Muscle of leg (tissue), 11 donors: ENCODE data around the gene SPNS1. TPM values are rescaled to one million over a fixed set of nuclear protein-coding genes. Genes with fewer than 3 reads are reported as not detected.
"Not testable (repeated sequence)": the region's sequence is repeated elsewhere in the genome, so short reads cannot be mapped to it uniquely, and the experiment has no call there.

ENCODE experiments used
- DNase-seq: peaks from one replicate; pipeline ENCODE4 v3.0.0; 2013
- H3K27ac ChIP-seq: one replicate; pipeline ENCODE4 v1.5.1; 2013; ENCODE audit warnings: mild to moderate bottlenecking, low read length, control low read depth
- H3K27me3 ChIP-seq: one replicate; pipeline ENCODE4 v1.6.1; 2013; ENCODE audit warnings: low read length; ENCODE audit not compliant: control insufficient read depth, insufficient read depth
- H3K36me3 ChIP-seq: one replicate; pipeline ENCODE4 v1.6.1; 2013; ENCODE audit warnings: low read length; ENCODE audit not compliant: control insufficient read depth, insufficient read depth
- H3K4me1 ChIP-seq: one replicate; pipeline ENCODE4 v1.6.1; 2013; ENCODE audit warnings: low read length; ENCODE audit not compliant: control insufficient read depth, insufficient read depth
- H3K4me3 ChIP-seq: one replicate; pipeline ENCODE4 v1.5.1; 2013; ENCODE audit warnings: low read length, control low read depth
- H3K9me3 ChIP-seq: replicated peaks from 2 replicates; pipeline ENCODE4 v1.6.1; 2013; ENCODE audit warnings: low read depth, low read length; ENCODE audit not compliant: control insufficient read depth
- WGBS: methylation state at CpG from one replicate; pipeline ENCODE4 v1.1.5; 2013; ENCODE audit warnings: missing lambda C conversion rate; ENCODE audit not compliant: insufficient coverage; 5-methylcytosine and 5-hydroxymethylcytosine counted together
- polyA plus RNA-seq, 8 donors: library from polyadenylated mRNA; unstranded; fragments of 120-200 nt; gene quantifications; one replicate each; pipeline versions ENCODE4 v1.2.1 to v1.2.3, GENCODE V29; 2013; ENCODE audit warnings: inconsistent platforms in 1 of 8, low replicate concordance in 1 of 8; ENCODE audit not compliant: insufficient read length in 8 of 8, insufficient read depth in 1 of 8
- total RNA-seq: library from RNA; stranded (reverse); fragments of 120-200 nt; gene quantifications from one replicate; pipeline ENCODE4 v1.2.4, GENCODE V29; 2013

SPNS1 gene
- total and polyA plus RNA-seq, 9 donors = 12.0 to 33.6 (median 28.6) TPM

- Histone ChIP-seq H3K36me3 (peaks cover 39% of the 10 kb centered on the region), H3K27me3 (no peaks in the 10 kb centered on the region), H3K27ac (no peak overlapping the region), H3K9me3 (no peaks in the 10 kb centered on the region), H3K4me1 (peaks cover 14% of the 10 kb centered on the region), H3K4me3 (peak overlapping the region; percentile 82)
- no peak for DNase-seq
- 2% methylated on average over 16 of the region's 17 CpGs for WGBS
Measured at GRCh38 chr16:28951410-28951943, 23.1 kb upstream of the SPNS1 start.

- 95% methylated on average over 4 of the region's 9 CpGs for WGBS
- H3K36me3 ChIP-seq = peaks cover 78% of the 10 kb centered on the region
Measured at GRCh38 chr16:28958216-28958615, 16.4 kb upstream of the SPNS1 start.

GRCh38 chr16:28958836-28959235, 15.7 kb upstream of the SPNS1 start:
- Histone ChIP-seq H3K27me3 (no peaks in the 10 kb centered on the region), H3K36me3 (peaks cover 78% of the 10 kb centered on the region), H3K4me3 (no peak overlapping the region), H3K27ac (no peak overlapping the region), H3K4me1 (no peaks in the 10 kb centered on the region), H3K9me3 (no peaks in the 10 kb centered on the region)
- no CpG with 5 or more reads among the region's 6 CpGs for WGBS
- no peak for DNase-seq

More at GRCh38 chr16:28958216-28958615, 16.4 kb upstream of the SPNS1 start:
- H3K27ac ChIP-seq = no peak overlapping the region
- H3K9me3 ChIP-seq = no peaks in the 10 kb centered on the region
- no peak for DNase-seq
- no peaks in the 10 kb centered on the region for H3K27me3 ChIP-seq
- H3K4me1 ChIP-seq = no peaks in the 10 kb centered on the region
- no peak overlapping the region for H3K4me3 ChIP-seq

GRCh38 chr16:28964072-28964471, 10.5 kb upstream of the SPNS1 start:
- Histone ChIP-seq H3K4me3 (no peak overlapping the region), H3K36me3 (peaks cover 45% of the 10 kb centered on the region), H3K27ac (no peak overlapping the region), H3K9me3 (no peaks in the 10 kb centered on the region), H3K4me1 (no peaks in the 10 kb centered on the region), H3K27me3 (no peaks in the 10 kb centered on the region)
- no peak for DNase-seq
- WGBS = 85% methylated on average over 2 of the region's 3 CpGs

GRCh38 chr16:28964496-28964895, 10.1 kb upstream of the SPNS1 start:
- H3K4me3 ChIP-seq = no peak overlapping the region
- no peaks in the 10 kb centered on the region for H3K27me3 ChIP-seq
- H3K27ac ChIP-seq = no peak overlapping the region
- no peaks in the 10 kb centered on the region for H3K4me1 ChIP-seq
- peaks cover 43% of the 10 kb centered on the region for H3K36me3 ChIP-seq
- no peaks in the 10 kb centered on the region for H3K9me3 ChIP-seq
- 100% methylated on average over 1 of the region's 2 CpGs for WGBS
- DNase-seq = no peak

- H3K27ac ChIP-seq = no peak overlapping the region
- H3K4me3 ChIP-seq = no peak overlapping the region
- H3K4me1 ChIP-seq = no peaks in the 10 kb centered on the region
- peaks cover 28% of the 10 kb centered on the region for H3K36me3 ChIP-seq
- H3K27me3 ChIP-seq = no peaks in the 10 kb centered on the region
- no peaks in the 10 kb centered on the region for H3K9me3 ChIP-seq
- no peak for DNase-seq
- WGBS = no CpG with 5 or more reads among the region's 4 CpGs
Measured at GRCh38 chr16:28967156-28967555, 7.4 kb upstream of the SPNS1 start.

- WGBS = 73% methylated on average over 1 of the region's 2 CpGs
- not testable (repeated sequence) for H3K4me1 ChIP-seq, DNase-seq, H3K27ac ChIP-seq, H3K9me3 ChIP-seq, H3K36me3 ChIP-seq, H3K27me3 ChIP-seq, H3K4me3 ChIP-seq
Measured at GRCh38 chr16:28969696-28970095, 4.9 kb upstream of the SPNS1 start.

- 0% methylated on average over 3 of the region's 17 CpGs for WGBS
Measured at GRCh38 chr16:28974007-28974436, 556 bp upstream of the SPNS1 start.

GRCh38 chr16:28975158-28975599, 601 bp downstream of the SPNS1 start:
- no peak overlapping the region for H3K27ac ChIP-seq
- H3K9me3 ChIP-seq = no peaks in the 10 kb centered on the region
- H3K27me3 ChIP-seq = no peaks in the 10 kb centered on the region
- no peak for DNase-seq
- peak overlapping the region; percentile 92 for H3K4me3 ChIP-seq
- peaks cover 26% of the 10 kb centered on the region for H3K36me3 ChIP-seq
- WGBS = 6% methylated on average over 30 of the region's 30 CpGs
- H3K4me1 ChIP-seq = peaks cover 17% of the 10 kb centered on the region

More at GRCh38 chr16:28974007-28974436, 556 bp upstream of the SPNS1 start:
- H3K4me1 ChIP-seq = peaks cover 17% of the 10 kb centered on the region
- no peaks in the 10 kb centered on the region for H3K9me3 ChIP-seq
- peak overlapping the region; percentile 91 for H3K27ac ChIP-seq
- H3K4me3 ChIP-seq = peak overlapping the region; percentile 92
- peaks cover 19% of the 10 kb centered on the region for H3K36me3 ChIP-seq
- DNase-seq = peak; percentile 71
- H3K27me3 ChIP-seq = no peaks in the 10 kb centered on the region

GRCh38 chr16:28977703-28978662, 3.4 kb downstream of the SPNS1 start:
- Histone ChIP-seq H3K4me1 (peaks cover 17% of the 10 kb centered on the region), H3K27ac (no peak overlapping the region), H3K36me3 (peaks cover 50% of the 10 kb centered on the region), H3K27me3 (no peaks in the 10 kb centered on the region), H3K9me3 (no peaks in the 10 kb centered on the region), H3K4me3 (no peak overlapping the region)
- 80% methylated on average over 11 of the region's 11 CpGs for WGBS
- DNase-seq = no peak
